SK-N-SH (cell line): ENCODE data around the gene LRRC8D. TPM values are rescaled to one million over a fixed set of nuclear protein-coding genes. Genes with fewer than 3 reads are reported as not detected.

Experiments
- CTCF ChIA-PET: fragments of 300-600, 350-600 bp; formaldehyde crosslinking; extraction: SDS; loops from one replicate; lab custom pipeline; 2021; lab: Yijun Ruan, JAX
- POLR2A ChIA-PET: fragments of 350-600 bp; sonication (Branson Sonifier 250); formaldehyde crosslinking; extraction: SDS; loops from one replicate; lab custom pipeline; 2020; ENCODE audit warnings: antibody characterized with exemption, inconsistent platforms; lab: Yijun Ruan, JAX
- DNase-seq: peaks from one replicate; pipeline ENCODE4 v3.0.0; 2012
- H2AFZ ChIP-seq: fragments of 200-600 bp; sonication (generic); 2 replicates; pipeline ENCODE4 v1.8.1; 2016; ENCODE audit warnings: antibody characterized with exemption, mild to moderate bottlenecking, low read depth
- H3F3A ChIP-seq: fragments of 200-600 bp; sonication (generic); replicated peaks from 2 replicates; pipeline ENCODE3; 2016; ENCODE audit warnings: antibody characterized with exemption, mild to moderate bottlenecking; ENCODE audit not compliant: insufficient read depth
- H3K27ac ChIP-seq, 2 experiments: fragments of 200-500 bp in 1 of 2; fragments of 200-600 bp in 1 of 2; sonication (Bioruptor generic) in 1 of 2; sonication (generic), shearing (Covaris generic) in 1 of 2; 2 replicates each; pipeline versions ENCODE4 v1.5.1 to v1.6.1; 2014 to 2016; ENCODE audit warnings: low read depth in 2 of 2, inconsistent platforms in 1 of 2, low read length in 1 of 2, mild to moderate bottlenecking in 1 of 2, mixed read lengths in 1 of 2
- H3K27me3 ChIP-seq: fragments of 200-600 bp; sonication (generic), shearing (Covaris generic); 2 replicates; pipeline ENCODE4 v1.6.1; 2016; ENCODE audit warnings: mixed run types; ENCODE audit not compliant: insufficient read depth
- H3K36me3 ChIP-seq, 2 experiments: fragments of 200-500 bp in 1 of 2; fragments of 200-600 bp in 1 of 2; sonication (Bioruptor generic) in 1 of 2; sonication (generic) in 1 of 2; replicated peaks in 1 of 2; 2 replicates each; pipeline versions ENCODE3 to v1.5.1; 2014 to 2016; ENCODE audit warnings: low read length in 1 of 2, mild to moderate bottlenecking in 1 of 2; ENCODE audit not compliant: insufficient read depth in 2 of 2, control insufficient read depth in 1 of 2
- H3K4me1 ChIP-seq, 2 experiments: fragments of 200-500 bp in 1 of 2; fragments of 200-600 bp in 1 of 2; sonication (Bioruptor generic) in 1 of 2; sonication (generic), shearing (Covaris generic) in 1 of 2; 2 replicates each; pipeline versions ENCODE4 v1.5.1 to v1.6.1; 2014 to 2016; ENCODE audit warnings: low read depth in 1 of 2, low read length in 1 of 2, mixed run types in 1 of 2; ENCODE audit not compliant: insufficient read depth in 2 of 2, control insufficient read depth in 1 of 2
- H3K4me2 ChIP-seq: fragments of 200-600 bp; sonication (generic), shearing (Covaris generic); 2 replicates; pipeline ENCODE4 v1.6.1; 2017; ENCODE audit warnings: mixed run types
- H3K4me3 ChIP-seq, 2 experiments: fragments of 200-500 bp in 1 of 2; fragments of 200-600 bp in 1 of 2; sonication (Bioruptor generic) in 1 of 2; sonication (generic), shearing (Covaris generic) in 1 of 2; 2 replicates each; pipeline versions ENCODE4 v1.5.1 to v1.8.1; 2014 to 2016; ENCODE audit warnings: low read depth in 2 of 2, inconsistent platforms in 1 of 2, low read length in 1 of 2, mild to moderate bottlenecking in 1 of 2, mixed read lengths in 1 of 2, moderate library complexity in 1 of 2
- H3K79me2 ChIP-seq: fragments of 200-600 bp; sonication (generic); 2 replicates; pipeline ENCODE4 v1.8.1; 2017; ENCODE audit warnings: mild to moderate bottlenecking; ENCODE audit not compliant: insufficient read depth
- H3K9ac ChIP-seq: fragments of 200-600 bp; sonication (generic); 2 replicates; pipeline ENCODE4 v1.6.1; 2017; ENCODE audit warnings: mixed run types
- H3K9me2 ChIP-seq: fragments of 200-600 bp; sonication (generic); 2 replicates; pipeline ENCODE4 v1.6.1; 2017; ENCODE audit warnings: mixed run types
- H3K9me3 ChIP-seq: fragments of 200-600 bp; sonication (generic); 2 replicates; pipeline ENCODE4 v1.6.1; 2017; ENCODE audit warnings: mixed run types, mild to moderate bottlenecking, moderate library complexity
- H4K20me1 ChIP-seq: fragments of 200-600 bp; sonication (generic); 2 replicates; pipeline ENCODE4 v1.6.1; 2017; ENCODE audit warnings: mild to moderate bottlenecking, mixed run types; ENCODE audit not compliant: insufficient read depth
- CTCF ChIP-seq: fragments of 200-600 bp; sonication (generic); IDR thresholded peaks from 2 replicates; pipeline ENCODE4 v1.6.1; 2017; ENCODE audit warnings: antibody characterized with exemption, mild to moderate bottlenecking, moderate library complexity
- ELF1 ChIP-seq: IDR thresholded peaks from 2 replicates; pipeline ENCODE4 v1.4.0; 2012
- EP300 ChIP-seq, 2 experiments: IDR thresholded peaks; 2 replicates each; pipeline versions ENCODE4 v1.4.0 to v1.6.1; 2012; ENCODE audit warnings: borderline replicate concordance in 1 of 2, low read depth in 1 of 2, low read length in 1 of 2
- FOSL2 ChIP-seq: IDR thresholded peaks from 2 replicates; pipeline ENCODE4 v1.4.0; 2012; ENCODE audit warnings: low read depth, mild to moderate bottlenecking, moderate library complexity, borderline replicate concordance
- FOXJ3 ChIP-seq: sonication (generic); formaldehyde crosslinking; IDR thresholded peaks from 2 replicates; pipeline ENCODE4 v1.5.1; 2020; ENCODE audit warnings: mild to moderate bottlenecking, missing genetic modification reagents
- FOXM1 ChIP-seq: IDR thresholded peaks from 2 replicates; pipeline ENCODE4 v1.4.0; 2012; ENCODE audit warnings: low read depth, mild to moderate bottlenecking
- GABPA ChIP-seq: IDR thresholded peaks from 2 replicates; pipeline ENCODE4 v1.4.0; 2012; ENCODE audit warnings: low read depth, mild to moderate bottlenecking
- GATA2 ChIP-seq: sonication (generic); formaldehyde crosslinking; IDR thresholded peaks from 2 replicates; pipeline ENCODE4 v1.5.0; 2020; ENCODE audit warnings: mild to moderate bottlenecking, missing genetic modification reagents
- IRF3 ChIP-seq: fragments of 150-350 bp; IDR thresholded peaks from 2 replicates; pipeline ENCODE4 v1.6.1; 2016; ENCODE audit warnings: mild to moderate bottlenecking, low read depth, low read length
- JUND ChIP-seq: IDR thresholded peaks from 2 replicates; pipeline ENCODE4 v1.4.0; 2012
- MXI1 ChIP-seq: IDR thresholded peaks from 2 replicates; pipeline ENCODE4 v1.6.1; 2012; ENCODE audit warnings: mild to moderate bottlenecking, low read depth, low read length, improper control_type of control experiment
- NRF1 ChIP-seq: IDR thresholded peaks from 2 replicates; pipeline ENCODE4 v1.6.1; 2012; ENCODE audit warnings: low read depth, mild to moderate bottlenecking, low read length
- RAD21 ChIP-seq: IDR thresholded peaks from 2 replicates; pipeline ENCODE4 v1.6.1; 2012; ENCODE audit warnings: mild to moderate bottlenecking, low read length
- RCOR1 ChIP-seq: fragments of 150-350 bp; IDR thresholded peaks from 2 replicates; pipeline ENCODE4 v1.6.1; 2017; ENCODE audit warnings: antibody characterized with exemption, low read length
- RXRA ChIP-seq: IDR thresholded peaks from 2 replicates; pipeline ENCODE4 v1.4.0; 2012; ENCODE audit warnings: low read depth, mild to moderate bottlenecking, borderline replicate concordance
- SIN3A ChIP-seq: IDR thresholded peaks from 2 replicates; pipeline ENCODE4 v1.6.1; 2012; ENCODE audit warnings: low read depth, mild to moderate bottlenecking, low read length, moderate library complexity, borderline replicate concordance
- SMC3 ChIP-seq: IDR thresholded peaks from 2 replicates; pipeline ENCODE4 v1.6.1; 2012; ENCODE audit warnings: low read depth, low read length, improper control_type of control experiment
- TAF1 ChIP-seq: IDR thresholded peaks from 2 replicates; pipeline ENCODE4 v1.6.1; 2012; ENCODE audit warnings: low read depth, mild to moderate bottlenecking, low read length, moderate library complexity, borderline replicate concordance
- TCF12 ChIP-seq: IDR thresholded peaks from 2 replicates; pipeline ENCODE4 v1.4.0; 2012
- WGBS: methylation state at CpG from one replicate; pipeline ENCODE4 v1.1.6; 2017; ENCODE audit warnings: low lambda C conversion rate; 5-methylcytosine and 5-hydroxymethylcytosine counted together
- polyA plus RNA-seq, 3 experiments: library from polyadenylated mRNA; depleted of rRNA; stranded (reverse); fragments of >200 nt; gene quantifications; 2 replicates each; pipeline ENCODE4 v1.2.3, GENCODE V29; 2012
- TF ChIP-seq, protein P1 (sequence below): IDR thresholded peaks from 2 replicates; pipeline ENCODE4 v1.6.1; 2012; ENCODE audit warnings: mild to moderate bottlenecking, low read depth, low read length, moderate library complexity

Gene LRRC8D
- polyA plus RNA-seq, 1 of the 3 experiments (the other 2 are of a cell fraction): 15.0 TPM

DNA sequence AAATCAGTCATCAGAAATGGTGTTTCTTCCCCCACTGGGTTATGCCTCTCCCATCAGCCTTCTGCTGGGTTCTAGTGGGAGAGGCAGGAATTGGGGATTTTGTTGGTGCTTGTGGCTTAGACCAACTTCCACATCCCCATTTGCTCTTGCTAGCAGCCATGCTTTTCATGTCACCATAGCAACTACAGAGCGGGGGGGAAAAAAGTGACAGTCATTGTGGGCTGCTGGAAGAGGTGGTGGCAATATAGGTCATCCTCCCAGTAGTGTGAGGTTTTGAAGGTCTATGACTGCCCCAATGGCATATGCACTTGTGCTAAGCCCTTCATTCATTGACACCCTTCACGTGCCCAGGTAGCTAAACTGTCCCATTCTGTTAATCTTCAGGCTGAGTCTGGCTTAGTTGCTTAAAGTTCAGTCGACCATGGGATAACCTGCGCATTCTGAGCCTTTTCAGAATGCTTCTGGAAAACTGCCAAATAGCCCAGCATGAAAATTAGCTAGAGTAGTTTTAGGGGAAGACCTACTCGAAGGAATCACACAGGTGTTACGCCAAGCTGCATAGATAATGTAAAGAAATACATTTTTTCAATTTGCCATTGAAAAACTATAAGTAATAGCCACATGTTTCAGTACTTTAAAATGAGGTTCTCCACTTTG lies 120.4 kb downstream of the LRRC8D start:
- WGBS: 94% methylated on average over 6 of the region's 6 CpGs
- no peaks in the 10 kb centered on the region for H3F3A ChIP-seq
- TF ChIP-seq ELF1 (no peak), RAD21 (no peak), TCF12 (no peak), GATA2 (no peak), CTCF (no peak), RXRA (no peak), SIN3A (no peak), GABPA (no peak), IRF3 (no peak), JUND (no peak), FOXJ3 (CRISPR knock-in tag) (no peak), FOSL2 (no peak), MXI1 (no peak), RCOR1 (no peak), EP300 (IDR thresholded peaks at IDR 0.05; ENCODE audit: borderline replicate concordance in 1 of 2, low read depth in 1 of 2, low read length in 1 of 2) (no peak), FOXM1 (no peak)
- TF ChIP-seq, all 33 proteins: peak for 0
- no peaks in the 10 kb centered on the region for H3K27me3 ChIP-seq
- H3K36me3 ChIP-seq: peaks cover 0 to 2% of the 10 kb centered on the region in 2 experiments
- H3K4me2 ChIP-seq: no peak overlapping the region
- POLR2A ChIA-PET: no interaction called here
- no peaks in the 10 kb centered on the region for H4K20me1 ChIP-seq
- H3K9me2 ChIP-seq: no peaks in the 10 kb centered on the region
- DNase-seq: no peak
- no peaks in the 10 kb centered on the region for H3K9me3 ChIP-seq
- no peaks in the 10 kb centered on the region for H3K79me2 ChIP-seq
- H3K9ac ChIP-seq: no peak overlapping the region
- peaks cover 10% of the 10 kb centered on the region in 2 experiments; a peak in 2 of 4 replicates for H3K4me1 ChIP-seq
- H2AFZ ChIP-seq: no peak overlapping the region
- no peak overlapping the region for H3K4me3 ChIP-seq
- no peak overlapping the region for H3K27ac ChIP-seq
- CTCF ChIA-PET: interaction anchor here (1.3 kb wide), 1 partner anchor 47 kb away, joined by 3 read pairs; no protein-coding TSS in a partner anchor

DNA sequence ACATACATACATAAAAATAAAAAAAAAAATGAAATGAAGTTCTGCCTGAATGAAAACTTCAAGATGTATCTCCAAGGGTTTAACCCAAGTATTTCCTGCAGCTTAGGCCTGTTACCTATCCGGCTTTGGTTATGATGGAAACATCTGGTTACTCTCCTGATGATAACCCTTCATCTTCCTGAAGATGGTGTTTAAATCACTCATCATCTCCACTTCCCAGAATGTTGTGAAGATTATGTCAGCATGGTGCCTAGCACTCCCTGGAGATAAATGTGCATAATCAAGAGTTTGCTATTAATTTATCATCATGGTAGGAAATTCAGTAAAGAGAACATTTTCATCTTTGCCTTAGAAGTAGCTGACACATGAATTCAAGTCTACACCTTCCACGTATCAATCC lies 121.2 kb downstream of the LRRC8D start:
- Histone ChIP-seq H3K9me2 (no peaks in the 10 kb centered on the region), H3F3A (no peaks in the 10 kb centered on the region), H3K4me3 (no peak overlapping the region), H3K9me3 (no peaks in the 10 kb centered on the region), H4K20me1 (no peaks in the 10 kb centered on the region), H2AFZ (no peak overlapping the region), H3K4me2 (no peak overlapping the region), H3K4me1 (peaks cover 10% of the 10 kb centered on the region in 2 experiments; a peak in 2 of 4 replicates), H3K27ac (no peak overlapping the region), H3K79me2 (no peaks in the 10 kb centered on the region), H3K27me3 (no peaks in the 10 kb centered on the region), H3K36me3 (no peaks in the 10 kb centered on the region), H3K9ac (no peak overlapping the region)
- WGBS: 94% methylated on average over 2 of the region's 2 CpGs
- TF ChIP-seq NRF1: no peak
- no peak for TF ChIP-seq FOSL2
- no peak for TF ChIP-seq GATA2
- TF ChIP-seq, protein P1, sequence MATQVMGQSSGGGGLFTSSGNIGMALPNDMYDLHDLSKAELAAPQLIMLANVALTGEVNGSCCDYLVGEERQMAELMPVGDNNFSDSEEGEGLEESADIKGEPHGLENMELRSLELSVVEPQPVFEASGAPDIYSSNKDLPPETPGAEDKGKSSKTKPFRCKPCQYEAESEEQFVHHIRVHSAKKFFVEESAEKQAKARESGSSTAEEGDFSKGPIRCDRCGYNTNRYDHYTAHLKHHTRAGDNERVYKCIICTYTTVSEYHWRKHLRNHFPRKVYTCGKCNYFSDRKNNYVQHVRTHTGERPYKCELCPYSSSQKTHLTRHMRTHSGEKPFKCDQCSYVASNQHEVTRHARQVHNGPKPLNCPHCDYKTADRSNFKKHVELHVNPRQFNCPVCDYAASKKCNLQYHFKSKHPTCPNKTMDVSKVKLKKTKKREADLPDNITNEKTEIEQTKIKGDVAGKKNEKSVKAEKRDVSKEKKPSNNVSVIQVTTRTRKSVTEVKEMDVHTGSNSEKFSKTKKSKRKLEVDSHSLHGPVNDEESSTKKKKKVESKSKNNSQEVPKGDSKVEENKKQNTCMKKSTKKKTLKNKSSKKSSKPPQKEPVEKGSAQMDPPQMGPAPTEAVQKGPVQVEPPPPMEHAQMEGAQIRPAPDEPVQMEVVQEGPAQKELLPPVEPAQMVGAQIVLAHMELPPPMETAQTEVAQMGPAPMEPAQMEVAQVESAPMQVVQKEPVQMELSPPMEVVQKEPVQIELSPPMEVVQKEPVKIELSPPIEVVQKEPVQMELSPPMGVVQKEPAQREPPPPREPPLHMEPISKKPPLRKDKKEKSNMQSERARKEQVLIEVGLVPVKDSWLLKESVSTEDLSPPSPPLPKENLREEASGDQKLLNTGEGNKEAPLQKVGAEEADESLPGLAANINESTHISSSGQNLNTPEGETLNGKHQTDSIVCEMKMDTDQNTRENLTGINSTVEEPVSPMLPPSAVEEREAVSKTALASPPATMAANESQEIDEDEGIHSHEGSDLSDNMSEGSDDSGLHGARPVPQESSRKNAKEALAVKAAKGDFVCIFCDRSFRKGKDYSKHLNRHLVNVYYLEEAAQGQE: no peak
- TF ChIP-seq SMC3: no peak
- TF ChIP-seq TAF1: no peak
- DNase-seq: no peak
- ChIA-PET POLR2A (no interaction called here), CTCF (interaction anchor here (1.3 kb wide), 1 partner anchor 46 kb away, joined by 3 read pairs; no protein-coding TSS in a partner anchor)
